ENCODE results near the gene LIMCH1.
A peak's percentile ranks its signal among the peaks of the same experiment; 100 is the strongest.
"Not testable (repeated sequence)": the region's sequence is repeated elsewhere in the genome, so short reads cannot be mapped to it uniquely, and the experiment has no call there.

LIMCH1 gene

DNA sequence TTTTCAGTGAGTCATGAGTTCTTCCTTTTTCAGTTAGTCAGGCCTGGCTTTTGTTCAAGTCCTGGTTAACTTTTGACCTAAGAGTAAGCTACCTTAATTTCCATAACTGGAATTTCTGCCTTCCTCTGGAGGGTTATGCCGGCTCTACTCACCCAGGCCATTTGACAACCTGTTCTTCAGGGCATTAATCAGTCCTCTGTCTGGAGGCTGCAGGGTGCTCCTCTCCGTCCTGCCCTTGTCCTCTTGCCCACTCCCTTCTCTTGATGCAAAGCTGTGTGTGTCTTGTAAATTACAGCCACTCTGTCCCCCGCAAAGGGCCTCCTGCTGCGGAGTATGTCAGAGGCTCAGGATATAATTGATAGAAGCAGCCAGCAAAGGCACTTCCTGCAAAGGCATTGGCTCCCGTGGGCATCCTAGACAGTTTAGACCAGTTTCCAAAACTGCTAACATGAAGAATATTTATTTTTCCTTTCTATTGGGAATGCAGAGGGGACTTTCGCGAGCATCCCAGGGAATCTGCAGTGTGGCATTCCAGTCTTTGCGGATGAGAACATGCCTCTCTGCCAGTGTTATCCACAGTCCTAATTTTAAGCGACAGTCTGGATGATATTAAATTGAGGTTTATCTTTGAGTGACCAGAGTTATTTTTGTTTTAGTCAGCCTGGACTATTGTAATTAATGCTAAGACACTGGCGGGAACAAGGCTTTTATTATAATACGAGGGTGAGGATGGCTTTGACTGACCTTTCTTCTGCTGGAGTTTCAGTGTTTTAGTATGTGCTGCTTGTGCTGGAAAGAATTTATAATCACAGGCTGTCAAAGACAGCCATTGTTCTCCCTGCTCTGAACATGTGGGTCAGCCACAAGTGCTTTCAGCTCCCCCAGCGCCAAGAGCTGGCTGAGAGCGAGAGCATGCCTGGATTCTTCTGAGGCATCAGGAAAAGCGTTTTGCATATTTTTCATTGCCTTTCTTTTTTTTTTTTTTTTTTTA is 74.2 kb downstream of the LIMCH1 start:
- peak; percentile 87 for DNase-seq

DNA sequence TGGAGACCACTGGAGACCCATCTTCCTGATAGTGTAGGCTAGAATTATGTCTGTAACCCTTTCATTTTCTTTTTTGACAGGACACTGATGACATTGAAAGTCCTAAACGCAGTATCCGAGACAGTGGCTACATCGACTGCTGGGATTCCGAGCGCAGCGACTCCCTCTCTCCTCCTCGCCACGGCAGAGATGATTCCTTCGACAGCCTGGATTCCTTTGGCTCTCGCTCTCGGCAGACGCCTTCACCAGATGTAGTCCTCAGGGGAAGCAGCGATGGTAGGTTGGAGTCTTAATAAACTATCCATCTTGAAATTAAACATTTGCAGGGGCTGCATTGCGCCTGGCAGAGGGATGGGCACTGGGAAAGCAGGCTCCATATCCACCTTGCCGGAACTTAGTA is 75.4 kb downstream of the LIMCH1 start:
- DNase-seq, result no peak

DNA sequence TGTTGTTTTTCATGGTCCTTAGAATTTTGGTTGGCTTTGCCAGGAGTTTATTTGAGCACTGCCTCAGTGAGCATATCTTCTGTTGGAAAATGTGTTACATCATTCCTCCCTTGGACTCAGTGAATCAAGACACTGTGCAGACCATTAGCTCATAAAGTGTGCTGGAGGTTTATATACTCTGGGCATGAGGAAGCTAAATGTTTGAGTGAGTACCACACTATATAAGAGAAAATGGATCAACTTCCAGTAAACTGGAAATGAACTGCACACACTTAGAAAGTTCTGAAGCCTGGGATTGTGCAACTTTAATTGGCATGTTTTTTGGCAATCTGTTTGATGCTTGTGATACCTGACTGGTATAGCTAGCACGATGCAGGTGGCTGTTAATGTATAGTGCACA is 75.9 kb downstream of the LIMCH1 start:
- peak; percentile 18 for DNase-seq

DNA sequence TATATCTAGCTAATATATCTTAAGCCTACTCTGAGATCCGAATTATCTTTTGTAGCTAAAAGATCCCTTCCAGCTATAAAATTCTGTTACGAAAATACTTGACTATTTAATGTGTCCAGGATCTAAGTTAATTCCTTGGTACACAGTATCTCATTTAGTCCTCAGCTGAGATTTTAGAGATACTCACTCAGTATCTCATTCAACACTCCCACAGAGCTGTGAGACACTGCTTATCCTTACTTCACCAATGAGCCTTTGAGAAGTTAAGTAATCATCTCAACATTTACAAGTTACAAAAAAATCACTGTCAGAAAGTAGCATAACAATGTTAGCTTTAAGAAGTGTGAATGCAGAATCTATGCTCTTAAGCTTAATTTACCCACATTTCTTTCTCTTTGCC is 76.6 kb downstream of the LIMCH1 start:
- DNase-seq, result no peak

DNA sequence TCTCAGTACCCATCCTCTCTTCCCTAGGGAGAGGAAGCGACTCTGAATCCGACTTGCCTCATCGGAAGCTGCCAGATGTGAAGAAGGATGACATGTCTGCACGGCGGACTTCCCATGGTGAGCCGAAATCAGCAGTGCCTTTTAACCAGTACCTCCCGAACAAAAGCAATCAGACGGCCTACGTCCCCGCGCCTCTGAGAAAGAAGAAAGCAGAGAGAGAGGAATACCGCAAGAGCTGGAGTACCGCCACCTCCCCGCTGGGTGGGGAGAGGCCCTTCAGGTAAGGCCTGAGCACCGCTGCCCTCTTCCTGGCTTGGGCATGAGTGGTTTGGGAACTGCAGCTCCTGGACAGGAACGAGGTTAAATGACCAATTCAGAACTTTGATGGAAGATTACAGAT is 81.2 kb downstream of the LIMCH1 start:
- no peak for DNase-seq

DNA sequence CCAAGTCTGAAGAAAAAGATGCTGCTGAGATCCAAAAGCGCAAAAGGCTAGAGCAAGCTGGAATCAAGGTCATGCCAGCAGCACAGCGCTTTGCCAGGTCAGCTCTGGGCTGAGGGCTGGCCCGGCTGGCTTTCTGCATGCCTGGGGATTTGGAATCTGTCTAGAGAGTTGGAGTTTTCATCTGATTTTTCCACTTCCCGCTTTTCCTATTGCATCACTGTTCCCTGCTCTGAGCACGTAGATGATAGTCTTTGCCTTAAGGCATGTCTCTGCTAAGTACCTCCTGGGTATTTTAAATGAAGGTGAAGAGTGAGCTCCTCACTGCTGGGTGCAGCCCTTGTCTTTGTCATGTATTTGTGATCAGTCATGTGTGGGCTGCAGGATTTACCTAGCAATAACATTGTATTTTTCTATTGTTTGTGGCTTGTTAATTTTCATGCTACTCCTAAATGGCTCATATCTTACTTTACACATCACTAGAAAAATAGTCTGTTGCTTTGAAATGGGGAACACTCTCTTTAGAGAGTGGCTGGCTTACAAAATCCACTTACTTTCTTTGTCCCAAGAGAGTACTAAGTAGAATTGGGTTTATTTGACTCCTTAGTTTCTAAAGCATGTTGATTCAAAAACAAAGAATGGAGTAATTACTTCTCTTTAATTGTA is 82.8 kb downstream of the LIMCH1 start:
- no peak for DNase-seq

DNA sequence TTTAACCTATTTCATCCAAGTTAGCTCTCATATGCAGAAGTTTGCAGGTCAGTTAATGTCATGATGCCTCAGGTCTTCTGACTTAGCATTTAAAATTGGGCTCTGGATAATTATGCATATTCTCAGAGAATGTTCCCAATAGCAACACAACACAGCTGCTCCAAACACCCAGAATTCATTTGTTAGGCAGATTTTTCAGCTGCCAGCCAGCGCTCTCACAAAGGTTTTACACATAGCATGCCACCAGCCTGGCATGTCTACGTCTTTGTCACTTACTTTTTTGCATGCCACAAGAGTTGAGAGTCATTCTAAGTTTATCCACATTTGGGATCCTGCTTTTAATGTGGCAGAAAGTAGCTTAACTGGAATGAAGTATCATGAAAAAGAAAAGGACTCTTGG is 84.8 kb downstream of the LIMCH1 start:
- peak; percentile 85 for DNase-seq

DNA sequence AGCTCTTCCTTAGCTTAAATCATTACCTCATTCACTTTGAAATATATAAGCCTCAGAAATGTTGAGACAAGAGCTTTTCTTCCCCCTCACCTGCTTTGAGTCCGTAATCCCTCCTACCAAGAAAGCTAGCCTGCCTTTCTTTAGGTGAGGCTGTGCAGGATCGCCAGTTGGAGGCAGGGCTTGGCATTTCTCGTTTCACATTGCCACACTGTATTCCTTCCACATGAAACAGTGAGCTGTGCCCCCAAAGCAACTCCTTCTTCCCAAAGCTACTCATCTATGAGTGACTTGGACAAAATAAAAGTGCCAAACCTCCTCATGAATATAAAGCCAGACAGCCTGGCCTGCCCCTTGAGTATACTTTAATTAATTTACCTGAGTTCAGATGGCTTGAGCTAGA is 86.8 kb downstream of the LIMCH1 start:
- no peak for DNase-seq

DNA sequence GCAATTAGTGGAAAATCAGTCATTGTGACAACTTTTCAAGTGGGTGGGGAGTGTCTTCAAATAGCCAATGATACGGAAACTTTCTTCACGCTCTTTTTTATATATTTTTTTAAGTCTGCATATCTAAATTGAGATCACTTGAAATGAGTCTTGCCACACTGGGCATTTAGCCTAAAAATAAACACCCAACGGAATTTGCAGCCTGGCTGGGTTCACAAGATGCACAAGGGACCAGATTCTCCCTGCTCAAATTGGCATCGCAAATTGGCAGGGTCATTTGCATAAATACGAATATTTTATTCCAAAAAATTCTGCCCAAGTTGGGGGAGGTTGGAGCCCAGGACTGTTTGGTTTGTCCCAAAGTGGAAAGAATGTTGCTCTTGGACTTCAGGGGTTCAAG is 87.6 kb downstream of the LIMCH1 start:
- no peak for DNase-seq

DNA sequence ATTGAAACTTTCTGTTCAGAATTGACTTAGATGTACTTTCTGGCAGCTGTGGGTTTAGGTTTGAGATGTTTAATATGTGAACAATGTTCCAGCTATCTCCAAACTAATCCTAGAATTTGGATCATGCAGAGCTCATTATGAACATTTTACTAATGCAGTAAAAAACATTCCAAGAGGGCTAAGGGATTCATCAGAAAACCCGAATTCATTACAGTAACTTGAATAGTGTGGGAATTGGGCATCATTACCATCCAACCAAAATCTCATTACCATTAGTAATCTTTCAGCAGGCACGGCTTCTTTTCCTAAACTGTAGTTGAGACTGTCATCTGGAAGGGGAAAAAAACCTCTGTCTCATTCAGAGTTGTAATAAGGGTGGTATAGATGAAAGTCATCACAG is 91.0 kb downstream of the LIMCH1 start:
- no peak for DNase-seq

DNA sequence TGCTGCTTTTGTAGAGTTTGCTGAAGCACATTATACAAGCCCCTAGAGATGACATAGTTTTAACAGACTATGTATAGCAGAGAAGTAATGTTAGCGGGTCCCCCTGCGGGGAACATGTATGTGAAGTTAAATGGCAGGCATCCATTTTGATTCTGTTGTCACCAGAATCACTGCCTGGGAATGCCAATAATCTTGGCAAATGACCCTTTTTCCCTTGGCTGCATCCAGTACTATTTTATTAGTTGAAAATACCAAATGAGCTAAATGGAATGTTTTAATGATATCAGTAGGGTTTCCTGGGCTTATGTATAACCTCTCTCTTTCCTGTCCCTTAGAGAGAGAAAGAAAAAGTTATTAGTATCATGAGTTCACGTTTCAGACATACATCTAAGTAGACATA is 93.6 kb downstream of the LIMCH1 start:
- no peak for DNase-seq

DNA sequence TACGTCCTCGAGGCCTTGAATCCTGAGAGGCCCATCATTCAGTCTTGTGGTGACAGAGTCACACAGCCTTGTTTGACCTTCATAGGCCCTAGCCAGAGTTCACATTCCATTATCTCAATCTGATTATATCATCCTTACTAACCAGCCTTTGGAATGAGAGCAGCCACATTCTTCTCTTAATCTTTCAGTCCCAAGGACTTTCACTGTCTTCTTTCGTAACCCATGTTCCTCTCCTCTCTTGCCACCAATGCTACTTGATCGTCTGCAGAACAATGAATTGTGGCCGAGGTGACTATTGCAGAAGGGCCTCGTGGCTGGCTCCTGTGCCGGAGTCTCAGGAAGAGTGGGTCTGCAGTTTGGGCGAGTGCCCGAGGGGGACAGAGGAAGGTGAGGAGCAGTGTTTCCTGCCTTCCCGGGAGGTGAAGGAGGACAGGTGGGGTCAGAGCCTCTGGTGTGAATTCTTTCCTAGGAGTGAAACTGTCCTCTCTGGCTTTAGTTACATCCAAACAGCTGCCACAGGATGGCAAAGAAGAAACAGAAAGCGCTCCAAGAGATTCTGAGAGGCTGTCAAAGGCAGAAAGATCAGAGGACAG is 94.6 kb downstream of the LIMCH1 start:
- DNase-seq, result no peak

DNA sequence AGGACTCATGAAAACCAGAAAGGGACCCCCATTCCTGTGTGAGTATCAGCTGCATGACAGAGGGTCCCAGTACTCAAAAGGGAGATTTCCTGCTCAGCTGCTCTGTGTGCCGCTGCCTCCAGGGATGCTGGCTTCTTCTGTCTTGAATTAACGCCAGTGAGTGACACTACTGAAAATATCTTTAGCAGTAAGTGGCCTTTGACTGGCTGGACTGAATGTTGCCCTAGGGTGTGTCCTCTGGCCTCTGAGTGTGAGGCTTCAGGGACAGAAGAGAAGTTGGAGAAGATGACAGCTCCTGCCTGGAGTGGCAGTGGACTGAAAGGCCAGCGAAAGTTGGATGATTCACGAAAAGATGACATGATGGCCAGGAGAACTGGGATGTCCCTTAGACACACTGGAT is 95.4 kb downstream of the LIMCH1 start:
- DNase-seq, result no peak

DNA sequence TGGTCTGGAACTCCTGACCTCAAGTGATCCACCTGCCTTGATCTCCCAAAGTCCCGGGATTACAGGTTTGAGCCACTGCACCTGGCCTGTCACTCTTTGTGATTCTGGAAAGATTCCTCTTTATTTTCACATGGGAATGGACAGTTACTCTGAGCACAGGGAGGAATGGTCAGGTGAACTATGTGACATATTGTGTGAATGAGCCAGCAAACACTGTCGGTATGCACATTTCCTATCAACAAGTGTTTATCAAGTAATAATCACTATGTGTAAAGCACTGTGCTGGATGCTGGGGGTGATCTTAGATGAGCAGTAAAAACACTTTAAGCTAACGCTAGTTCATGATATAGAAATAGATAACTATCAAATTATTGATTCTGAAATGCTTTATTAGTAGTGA is 97.5 kb downstream of the LIMCH1 start:
- DNase-seq, result no peak

DNA sequence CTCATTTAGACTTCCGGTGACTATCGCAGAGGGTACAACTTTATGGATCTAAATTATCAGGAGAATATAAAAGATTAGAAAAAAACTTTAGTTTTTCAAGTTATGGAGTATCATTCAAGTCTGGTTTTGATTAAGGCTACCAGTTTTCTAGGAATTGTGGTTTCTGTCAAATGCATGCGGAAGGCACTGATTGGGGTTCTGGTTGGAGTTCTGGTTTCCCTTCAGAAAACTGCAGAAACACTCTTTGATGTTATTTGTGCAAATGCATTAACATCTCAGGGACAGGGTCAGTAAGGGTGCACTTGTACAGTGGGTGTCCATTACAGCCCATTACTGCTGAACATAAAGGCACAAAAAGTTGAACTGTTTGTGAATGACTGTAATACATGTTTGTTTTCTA is 100.2 kb downstream of the LIMCH1 start:
- no peak for DNase-seq

DNA sequence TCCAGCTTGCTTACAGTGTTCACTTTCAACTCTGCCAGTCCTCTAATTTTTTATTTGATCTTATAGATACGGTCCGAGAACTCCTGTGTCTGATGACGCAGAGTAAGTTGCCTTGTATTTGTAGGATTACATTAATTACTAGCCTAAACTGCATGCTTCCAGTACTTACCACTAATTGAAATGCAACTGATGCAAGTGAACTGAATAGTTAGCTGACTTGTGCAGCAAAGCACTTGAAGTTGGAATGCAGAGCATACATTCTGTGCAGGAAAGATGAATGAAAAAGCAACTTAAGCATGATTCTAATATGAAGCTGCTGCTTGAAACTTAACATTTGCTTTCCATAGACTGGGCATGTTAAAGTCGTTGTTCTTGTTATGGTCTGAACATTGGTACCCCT is 100.9 kb downstream of the LIMCH1 start:
- DNase-seq, result no peak

DNA sequence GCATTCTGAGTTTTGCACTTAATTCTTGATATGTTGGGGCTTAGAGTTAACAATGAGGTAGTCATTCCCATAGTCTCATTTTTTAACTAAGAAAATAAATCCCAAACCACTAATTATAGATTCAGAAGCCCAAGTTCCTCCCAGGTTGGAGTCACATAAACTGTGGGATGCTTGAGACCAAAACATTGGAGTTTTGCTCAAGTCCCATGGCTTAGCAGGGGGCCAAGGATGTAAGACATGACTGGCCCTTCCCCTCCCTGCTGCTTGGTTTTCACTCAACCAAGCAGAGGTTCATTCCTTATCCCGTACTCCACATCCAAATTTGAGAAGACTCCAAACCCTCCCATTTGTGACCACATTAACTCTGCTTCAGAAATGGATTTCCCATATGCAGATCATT is 101.3 kb downstream of the LIMCH1 start:
- DNase-seq, result no peak

DNA sequence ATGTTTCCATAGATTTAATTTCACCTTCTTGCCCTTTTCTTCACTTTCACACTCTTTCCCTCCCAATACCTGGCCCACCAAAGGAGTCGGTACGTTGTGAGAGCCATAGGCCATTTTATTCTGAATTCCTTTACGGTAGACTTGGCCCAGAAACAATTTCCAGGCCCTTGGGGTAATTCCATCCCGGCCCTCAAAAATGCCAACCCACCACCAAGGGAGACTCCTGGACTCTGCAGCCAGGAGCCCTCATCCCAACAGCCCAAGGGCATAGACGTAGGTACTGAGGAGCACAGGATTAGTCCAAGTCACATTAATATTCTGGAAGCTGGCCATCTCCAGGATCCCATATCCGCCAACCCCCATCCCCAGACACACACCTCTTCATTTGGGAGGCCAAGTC is 102.9 kb downstream of the LIMCH1 start:
- DNase-seq, result no peak

DNA sequence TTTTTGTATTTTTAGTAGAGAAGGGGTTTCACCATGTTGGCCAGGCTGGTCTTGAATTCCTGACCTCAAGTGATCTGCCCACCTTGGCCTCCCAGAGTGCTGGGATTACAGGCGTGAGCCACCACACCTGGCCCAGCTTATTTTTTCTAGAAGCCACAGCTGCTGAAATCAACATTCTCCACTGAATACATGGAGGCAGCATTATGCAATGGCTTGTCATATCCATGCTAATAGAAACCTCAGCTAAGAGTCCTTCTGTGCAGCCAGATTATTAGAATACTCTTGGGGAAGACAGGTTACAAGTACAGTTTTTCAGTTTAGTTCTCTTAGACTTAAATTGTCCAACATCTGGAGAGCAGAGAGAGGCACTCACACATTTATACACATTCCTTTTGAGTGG is 104.8 kb downstream of the LIMCH1 start:
- not testable (repeated sequence) for DNase-seq

DNA sequence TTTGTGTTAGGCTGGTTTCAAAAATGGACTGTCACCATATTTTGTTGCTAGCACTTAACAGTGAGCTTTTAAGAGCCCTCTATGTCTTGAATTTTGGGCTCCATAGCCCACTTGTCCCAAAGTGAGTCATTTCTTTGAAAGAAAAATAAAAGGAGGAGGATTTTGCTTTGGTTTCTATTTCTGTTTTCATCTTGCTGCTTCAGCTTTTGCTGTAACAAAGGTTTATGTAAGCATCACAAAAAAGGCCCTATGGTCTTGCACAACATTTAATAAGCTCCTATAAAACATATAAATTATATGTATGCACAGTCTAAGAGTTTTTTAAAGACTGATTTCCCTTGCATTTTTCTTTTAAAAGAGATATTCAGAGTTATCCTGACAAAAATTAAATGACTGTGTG is 105.4 kb downstream of the LIMCH1 start:
- no peak for DNase-seq

DNA sequence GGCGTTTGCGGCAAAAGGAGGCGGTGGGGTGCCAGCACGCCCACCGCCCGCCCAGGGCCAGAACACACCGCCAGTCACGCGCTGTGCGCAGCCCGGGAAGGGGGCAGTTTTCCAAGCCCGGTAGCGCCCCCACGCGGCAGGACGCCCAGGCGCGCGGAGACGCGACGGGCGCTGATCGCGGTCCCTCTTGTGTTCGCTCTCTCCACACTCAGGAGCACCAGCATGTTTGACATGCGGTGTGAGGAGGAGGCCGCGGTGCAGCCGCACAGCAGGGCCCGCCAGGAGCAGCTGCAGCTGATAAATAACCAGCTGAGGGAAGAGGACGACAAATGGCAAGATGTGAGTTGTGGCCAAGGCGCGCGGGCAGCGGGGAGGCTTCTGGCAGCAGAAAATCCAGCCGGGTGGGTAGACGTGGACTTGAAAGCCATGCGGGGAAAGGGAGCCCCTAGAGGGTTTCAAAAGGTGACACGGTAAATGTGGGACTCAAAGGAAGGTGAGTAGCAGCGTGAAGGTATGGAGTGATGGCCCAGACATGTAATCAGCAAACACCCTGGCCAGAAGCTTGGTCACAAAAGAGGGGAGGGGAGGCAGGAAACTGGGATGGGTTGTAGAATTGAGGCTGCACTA is 106.4 kb downstream of the LIMCH1 start:
- no peak for DNase-seq

DNA sequence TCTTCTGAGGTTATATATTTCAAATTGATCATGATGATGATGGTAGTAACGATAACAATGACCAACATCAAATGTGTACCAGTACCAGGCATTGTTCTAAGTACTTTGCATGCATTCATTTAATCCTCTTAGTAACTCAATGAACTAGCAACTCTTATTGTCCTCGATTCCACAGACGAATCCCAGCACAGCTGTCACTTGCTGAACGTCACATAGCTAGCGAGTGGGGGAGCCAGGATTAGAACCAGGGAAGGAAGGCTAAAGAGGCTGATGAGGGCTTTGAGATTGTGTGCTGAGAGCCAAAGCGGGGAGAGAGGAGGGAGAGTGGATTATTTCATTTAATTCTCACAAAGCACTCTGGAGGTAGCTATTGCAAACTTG is 106.9 kb downstream of the LIMCH1 start:
- DNase-seq, result no peak

DNA sequence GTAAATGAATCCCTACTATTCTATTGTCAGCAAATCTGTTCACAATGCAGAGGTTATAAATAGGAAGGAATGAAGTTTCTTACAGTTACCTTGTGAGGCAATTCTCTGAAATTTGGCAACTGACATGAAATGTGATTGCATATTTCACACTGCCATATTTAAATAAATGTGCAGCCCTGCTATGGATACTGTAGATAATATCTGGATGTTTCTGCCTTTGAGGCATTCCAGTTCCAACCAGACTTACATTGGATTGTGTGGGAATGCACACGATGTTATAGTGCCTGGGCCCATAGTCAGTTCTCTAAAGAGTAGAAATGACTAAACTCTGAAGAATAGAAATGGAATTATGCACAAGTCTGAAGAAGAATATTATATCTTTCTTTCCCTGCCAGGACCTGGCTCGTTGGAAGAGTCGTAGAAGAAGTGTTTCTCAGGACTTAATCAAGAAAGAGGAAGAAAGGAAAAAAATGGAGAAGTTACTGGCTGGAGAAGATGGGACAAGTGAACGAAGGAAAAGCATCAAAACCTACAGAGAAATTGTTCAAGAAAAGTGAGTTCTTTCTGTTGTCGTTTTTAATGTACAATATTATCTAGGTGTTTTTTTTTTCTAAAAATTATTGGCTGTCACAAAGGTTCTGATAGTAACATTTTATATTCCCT is 107.9 kb downstream of the LIMCH1 start:
- DNase-seq, result no peak
